Activated CD4-positive, alpha-beta T cell treated with anti-CD3 and anti-CD28 coated beads for 1 hour (primary cell): Measurements from ENCODE around the gene SP3.

ENCODE experiments used
- DNase-seq: peaks from one replicate; pipeline ENCODE4 v3.0.0-alpha.2; 2020

The SP3 gene

GRCh38 chr2:173965372-173966025, at the start of gene SP3:
TSS of gene SP3 (minus strand) at chr2:173965373. CDS start at chr2:173965171, 202 bp downstream.
- peak; percentile 92 for DNase-seq

- no peak for DNase-seq
Observed at GRCh38 chr2:174014699-174015070, 49.5 kb upstream of the SP3 start.

- DNase-seq = no peak
Observed at GRCh38 chr2:174014011-174014698, 49.0 kb upstream of the SP3 start.

GRCh38 chr2:174013315-174013751, 48.2 kb upstream of the SP3 start:
- no peak for DNase-seq

- DNase-seq = peak; percentile 17
Observed at GRCh38 chr2:174012347-174013314, 47.5 kb upstream of the SP3 start.

- DNase-seq = no peak
Observed at GRCh38 chr2:174011796-174012195, 46.6 kb upstream of the SP3 start.

- no peak for DNase-seq
Observed at GRCh38 chr2:174011173-174011572, 46.0 kb upstream of the SP3 start.

- no peak for DNase-seq
Observed at GRCh38 chr2:174009488-174010223, 44.5 kb upstream of the SP3 start.

GRCh38 chr2:174008720-174009119, 43.5 kb upstream of the SP3 start:
- DNase-seq = no peak

GRCh38 chr2:174007010-174007409, 41.8 kb upstream of the SP3 start:
- DNase-seq = no peak

GRCh38 chr2:174005801-174006419, 40.7 kb upstream of the SP3 start:
- DNase-seq = no peak

GRCh38 chr2:174004905-174005605, 39.9 kb upstream of the SP3 start:
- DNase-seq = no peak

- DNase-seq = no peak
Observed at GRCh38 chr2:174003720-174004695, 38.8 kb upstream of the SP3 start.

- no peak for DNase-seq
Observed at GRCh38 chr2:174002679-174003078, 37.5 kb upstream of the SP3 start.

GRCh38 chr2:174001107-174001506, 35.9 kb upstream of the SP3 start:
- DNase-seq = no peak

GRCh38 chr2:173999724-174000123, 34.6 kb upstream of the SP3 start:
- no peak for DNase-seq

GRCh38 chr2:173999272-173999671, 34.1 kb upstream of the SP3 start:
- no peak for DNase-seq

- DNase-seq = no peak
Observed at GRCh38 chr2:173998386-173998785, 33.2 kb upstream of the SP3 start.

- no peak for DNase-seq
Observed at GRCh38 chr2:173997753-173998152, 32.6 kb upstream of the SP3 start.

- no peak for DNase-seq
Observed at GRCh38 chr2:173997269-173997668, 32.1 kb upstream of the SP3 start.
